Hepatocyte (in vitro differentiated cells): ENCODE results near the gene CARMIL1. TPM values are rescaled to one million over a fixed set of nuclear protein-coding genes. Genes with fewer than 3 reads are reported as not detected.

Source experiments
- DNase-seq: peaks from one replicate; pipeline ENCODE4 v3.0.0-alpha.2; 2016; ENCODE audit warnings: low spot score
- H2AFZ ChIP-seq: fragments of 200-600 bp; sonication (generic); 2 replicates; pipeline ENCODE4 v1.6.0; 2016; ENCODE audit warnings: antibody characterized with exemption, mild to moderate bottlenecking
- H3K27ac ChIP-seq: fragments of 200-600 bp; sonication (generic); 2 replicates; pipeline ENCODE4 v1.5.1; 2016; ENCODE audit warnings: mild to moderate bottlenecking
- H3K27me3 ChIP-seq: fragments of 200-600 bp; sonication (generic); 2 replicates; pipeline ENCODE4 v1.6.1; 2016
- H3K36me3 ChIP-seq: fragments of 200-600 bp; sonication (generic); replicated peaks from 2 replicates; pipeline ENCODE4 v1.5.1; 2016; ENCODE audit warnings: low read depth; ENCODE audit not compliant: insufficient read depth
- H3K4me1 ChIP-seq: fragments of 200-600 bp; sonication (generic); 2 replicates; pipeline ENCODE4 v1.5.1; 2016; ENCODE audit warnings: mild to moderate bottlenecking, moderate library complexity; ENCODE audit not compliant: insufficient read depth
- H3K4me2 ChIP-seq: fragments of 200-600 bp; sonication (generic); 2 replicates; pipeline ENCODE4 v1.6.0; 2016
- H3K4me3 ChIP-seq: fragments of 200-600 bp; sonication (generic); 2 replicates; pipeline ENCODE4 v1.5.1; 2016; ENCODE audit warnings: mild to moderate bottlenecking
- H3K79me2 ChIP-seq: fragments of 200-600 bp; sonication (generic); 2 replicates; pipeline ENCODE4 v1.6.0; 2017; ENCODE audit warnings: mild to moderate bottlenecking
- H3K9me2 ChIP-seq: fragments of 200-600 bp; sonication (generic); replicated peaks from 2 replicates; pipeline ENCODE4 v1.6.0; 2017; ENCODE audit warnings: mild to moderate bottlenecking; ENCODE audit not compliant: insufficient read depth
- H3K9me3 ChIP-seq: fragments of 200-600 bp; sonication (generic); 2 replicates; pipeline ENCODE4 v1.5.1; 2016; ENCODE audit warnings: low read depth, mild to moderate bottlenecking
- H4K20me1 ChIP-seq: fragments of 200-600 bp; sonication (generic); 2 replicates; pipeline ENCODE4 v1.6.0; 2016; ENCODE audit warnings: mild to moderate bottlenecking; ENCODE audit not compliant: insufficient read depth, poor library complexity, severe bottlenecking
- CTCF ChIP-seq: fragments of 200-600 bp; sonication (generic); IDR thresholded peaks from 2 replicates; pipeline ENCODE4 v1.5.1; 2016; ENCODE audit warnings: antibody characterized with exemption, mild to moderate bottlenecking; ENCODE audit not compliant: poor library complexity
- EZH2 ChIP-seq: fragments of 200-600 bp; sonication (generic); IDR thresholded peaks from 2 replicates; pipeline ENCODE4 v1.6.1; 2016; ENCODE audit warnings: antibody characterized with exemption, mild to moderate bottlenecking, borderline replicate concordance
- EZH2phosphoT487 ChIP-seq: fragments of 200-600 bp; sonication (generic); IDR thresholded peaks from one replicate; pipeline ENCODE4 v1.6.1; 2018; ENCODE audit warnings: antibody characterized with exemption, mild to moderate bottlenecking, low read depth, moderate library complexity; ENCODE audit not compliant: unreplicated experiment, severe bottlenecking
- WGBS: methylation state at CpG from one replicate; pipeline ENCODE4 v1.1.6; 2016; ENCODE audit warnings: low lambda C conversion rate; ENCODE audit errors: missing lambda C conversion rate; 5-methylcytosine and 5-hydroxymethylcytosine counted together
- polyA plus RNA-seq: library from polyadenylated mRNA; unstranded; fragments of >200 nt; fragmentation: Nextera tagmentation; extraction: Ambion mirVana; gene quantifications from 2 replicates; pipeline ENCODE4 v1.2.1, GENCODE V29; 2016
- total RNA-seq: library from RNA; depleted of rRNA; stranded (reverse); fragments of >200 nt; gene quantifications from 2 replicates; pipeline ENCODE4 v1.2.3, GENCODE V29; 2014

The CARMIL1 gene
- total and polyA plus RNA-seq, 2 experiments from 2014 or later, result 19.5 to 40.6 TPM

- peak overlapping the region; percentile 7 for H3K27ac ChIP-seq
- H3K79me2 ChIP-seq, result peaks cover 95% of the 10 kb centered on the region
- 79% methylated on average over 7 of the region's 7 CpGs for WGBS
- H3K27me3 ChIP-seq, result no peaks in the 10 kb centered on the region
- TF ChIP-seq EZH2phosphoT487 (no peak), CTCF (no peak), EZH2 (no peak)
- H3K4me2 ChIP-seq, result peak overlapping the region; percentile 60
- H4K20me1 ChIP-seq, result no peaks in the 10 kb centered on the region
- no peaks in the 10 kb centered on the region for H3K9me2 ChIP-seq
- no peaks in the 10 kb centered on the region for H3K9me3 ChIP-seq
- H3K4me3 ChIP-seq, result no peak overlapping the region
- H3K4me1 ChIP-seq, result peaks cover 13% of the 10 kb centered on the region
- H3K36me3 ChIP-seq, result no peaks in the 10 kb centered on the region
- no peak overlapping the region for H2AFZ ChIP-seq
- no peak for DNase-seq
Measured at GRCh38 chr6:25411316-25411950, 132.3 kb downstream of the CARMIL1 start.

- no peak overlapping the region for H2AFZ ChIP-seq
- DNase-seq, result no peak
- no peaks in the 10 kb centered on the region for H4K20me1 ChIP-seq
- H3K9me2 ChIP-seq, result no peaks in the 10 kb centered on the region
- peaks cover 90% of the 10 kb centered on the region for H3K79me2 ChIP-seq
- no peaks in the 10 kb centered on the region for H3K36me3 ChIP-seq
- peaks cover 26% of the 10 kb centered on the region for H3K4me1 ChIP-seq
- H3K27me3 ChIP-seq, result no peaks in the 10 kb centered on the region
- 84% methylated on average over 1 of the region's 1 CpG for WGBS
- H3K27ac ChIP-seq, result no peak overlapping the region
- no peak overlapping the region for H3K4me2 ChIP-seq
- TF ChIP-seq EZH2, result no peak
- no peak for TF ChIP-seq CTCF
- no peak for TF ChIP-seq EZH2phosphoT487
- no peaks in the 10 kb centered on the region for H3K9me3 ChIP-seq
- no peak overlapping the region for H3K4me3 ChIP-seq
Measured at GRCh38 chr6:25413207-25413905, 134.2 kb downstream of the CARMIL1 start.

- 62% methylated on average over 1 of the region's 1 CpG for WGBS
- no peaks in the 10 kb centered on the region for H3K9me2 ChIP-seq
- no peak overlapping the region for H3K27ac ChIP-seq
- H3K9me3 ChIP-seq, result no peaks in the 10 kb centered on the region
- no peaks in the 10 kb centered on the region for H4K20me1 ChIP-seq
- H2AFZ ChIP-seq, result no peak overlapping the region
- TF ChIP-seq CTCF (no peak), EZH2phosphoT487 (no peak), EZH2 (no peak)
- H3K79me2 ChIP-seq, result peaks cover 88% of the 10 kb centered on the region
- H3K36me3 ChIP-seq, result no peaks in the 10 kb centered on the region
- H3K4me3 ChIP-seq, result no peak overlapping the region
- H3K4me2 ChIP-seq, result no peak overlapping the region
- H3K27me3 ChIP-seq, result no peaks in the 10 kb centered on the region
- DNase-seq, result no peak
- H3K4me1 ChIP-seq, result peaks cover 33% of the 10 kb centered on the region
Measured at GRCh38 chr6:25414168-25414567, 135.0 kb downstream of the CARMIL1 start.
